GM18951 (cell line): ENCODE measurements around the gene RMRP.
A peak's percentile ranks its signal among the peaks of the same experiment; 100 is the strongest.

Experiments
- POLR2A ChIP-seq: IDR thresholded peaks from 4 replicates; pipeline ENCODE4 v1.6.1; 2011; ENCODE audit warnings: mild to moderate bottlenecking; ENCODE audit not compliant: insufficient read length, insufficient read depth; ENCODE audit errors: extremely low read depth
- in situ Hi-C: fragments of 300-500 bp; cut with MboI; formaldehyde crosslinking; loops from one replicate; pipeline ENCODE4 v1.12.0; 2022; ENCODE audit warnings: low sequenced_read_pairs, mixed read lengths, inconsistent platforms; ENCODE audit not compliant: unreplicated experiment

RMRP gene

DNA sequence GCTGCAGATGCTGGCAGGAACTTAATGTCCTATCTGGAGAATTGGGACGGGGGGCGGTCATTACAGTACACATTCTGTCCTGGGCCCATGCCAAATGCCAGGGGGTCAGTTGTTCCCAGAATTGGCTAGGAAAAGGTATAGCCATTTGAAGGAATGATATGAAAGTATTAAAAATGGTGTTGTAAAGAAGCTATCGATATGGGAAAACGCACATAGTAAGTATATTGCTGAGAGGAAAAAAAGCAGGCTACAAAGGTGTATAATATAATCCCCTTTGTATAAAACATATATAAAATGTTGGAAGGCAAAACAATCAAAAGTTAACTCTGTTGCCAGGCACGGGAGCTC lies 7.6 kb upstream of the RMRP start:
- in situ Hi-C loops: no loop called here
- no peak for TF ChIP-seq POLR2A

DNA sequence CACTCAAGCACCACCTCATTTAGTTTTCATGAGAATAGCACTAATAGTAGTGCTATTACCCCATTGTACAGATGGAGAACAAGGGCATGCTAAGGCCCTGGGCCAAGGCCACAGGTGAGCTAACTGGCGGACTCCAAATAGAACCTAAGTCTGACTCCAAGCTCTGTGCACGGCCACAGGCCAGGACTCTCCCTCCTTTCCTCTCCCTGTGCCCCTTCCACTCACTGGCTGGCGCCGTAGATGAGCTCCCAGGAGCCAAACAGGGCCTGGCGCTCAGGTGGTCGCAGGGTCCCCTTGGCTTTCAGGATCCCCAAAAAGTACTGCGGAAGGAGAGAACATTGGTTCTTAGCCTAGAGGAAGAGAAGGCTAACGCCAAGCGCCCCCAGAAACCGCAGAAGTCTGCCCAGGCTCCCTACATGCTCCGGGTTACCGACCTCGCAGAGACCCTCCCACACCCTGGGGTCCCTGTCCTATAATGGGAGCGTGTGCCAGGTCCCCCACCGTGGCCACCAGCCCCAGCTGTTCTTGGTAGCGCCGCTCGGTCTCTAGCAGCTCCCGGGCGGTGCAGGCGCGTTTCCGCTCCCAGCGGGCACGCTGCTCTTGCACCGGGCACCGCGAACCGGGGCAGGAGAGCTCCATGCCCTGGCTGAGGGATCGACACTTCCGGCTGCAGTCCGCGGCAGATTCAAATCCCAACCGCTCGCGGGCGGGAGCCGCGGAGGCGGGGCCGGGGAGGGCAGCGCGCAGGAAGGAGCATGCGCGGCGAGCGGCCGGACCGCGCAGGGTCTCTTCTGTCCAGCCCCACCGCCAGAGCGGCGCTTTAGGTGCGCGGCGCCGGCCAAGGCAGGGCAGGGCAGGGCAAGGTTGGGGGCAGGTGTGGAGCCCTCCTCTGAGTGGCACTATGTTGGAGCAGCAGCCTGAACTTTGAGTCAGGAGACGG lies 7.0 kb upstream of the RMRP start, which contains the start of gene ARHGEF39:
ARHGEF39 (minus strand) TSS at position 665 of the 940 bp plus-strand sequence; CDS start at position 639, 26 bp downstream.
- in situ Hi-C loops: no loop called here

DNA sequence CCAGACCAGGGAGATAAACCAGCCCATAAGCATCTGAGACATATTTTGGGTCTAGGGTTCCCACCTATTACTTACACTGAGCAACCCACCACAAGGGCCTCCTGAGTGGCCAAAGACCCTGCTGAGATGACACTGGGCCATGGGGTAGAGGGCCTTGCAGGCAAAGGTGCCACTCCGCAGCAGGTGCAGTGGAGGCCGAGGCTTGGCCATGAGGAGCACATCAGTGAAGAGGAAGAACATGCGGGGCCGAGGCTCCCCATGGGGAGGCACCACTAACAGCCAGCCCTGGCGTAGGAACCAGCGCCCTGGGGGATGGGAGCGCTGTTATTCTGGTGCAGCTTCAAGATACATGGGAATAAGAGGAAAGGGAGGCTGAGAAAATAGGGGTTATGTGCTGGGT lies 4.6 kb upstream of the RMRP start:
- TF ChIP-seq POLR2A: no peak
- in situ Hi-C loops: no loop called here

More for the DNA sequence above, 7.0 kb upstream of the RMRP start, which contains the start of gene ARHGEF39:
- TF ChIP-seq POLR2A: peak; percentile 82

DNA sequence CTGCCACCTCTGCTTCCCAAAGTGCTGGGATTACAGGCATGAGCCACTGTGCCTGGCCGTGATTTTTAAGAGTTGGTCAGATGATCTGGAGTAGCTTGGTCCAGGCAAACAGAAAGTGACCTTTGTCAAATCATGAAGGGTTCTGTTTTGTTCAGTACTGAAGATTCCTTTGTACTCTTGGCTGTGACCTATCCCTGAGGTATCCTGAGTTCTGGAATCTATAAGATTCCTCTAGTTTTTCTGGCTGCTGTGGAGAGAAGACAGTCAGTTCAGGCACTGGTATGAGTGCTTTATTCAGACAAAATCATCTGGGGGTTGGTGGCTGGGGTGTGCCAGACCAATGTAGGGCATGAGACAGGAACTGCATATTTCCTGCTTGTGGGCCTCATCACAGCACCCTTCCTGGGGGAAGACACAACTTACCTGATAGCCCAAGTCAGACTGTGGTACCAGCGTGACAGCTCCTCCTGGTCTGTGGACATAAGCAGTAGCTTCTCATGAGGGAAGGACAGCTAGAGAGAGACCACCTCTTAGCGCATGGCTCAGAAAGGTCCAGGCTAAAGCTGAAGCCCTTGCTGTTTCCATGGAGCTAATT lies 4.0 kb upstream of the RMRP start:
- TF ChIP-seq POLR2A: no peak
- in situ Hi-C loops: no loop called here

DNA sequence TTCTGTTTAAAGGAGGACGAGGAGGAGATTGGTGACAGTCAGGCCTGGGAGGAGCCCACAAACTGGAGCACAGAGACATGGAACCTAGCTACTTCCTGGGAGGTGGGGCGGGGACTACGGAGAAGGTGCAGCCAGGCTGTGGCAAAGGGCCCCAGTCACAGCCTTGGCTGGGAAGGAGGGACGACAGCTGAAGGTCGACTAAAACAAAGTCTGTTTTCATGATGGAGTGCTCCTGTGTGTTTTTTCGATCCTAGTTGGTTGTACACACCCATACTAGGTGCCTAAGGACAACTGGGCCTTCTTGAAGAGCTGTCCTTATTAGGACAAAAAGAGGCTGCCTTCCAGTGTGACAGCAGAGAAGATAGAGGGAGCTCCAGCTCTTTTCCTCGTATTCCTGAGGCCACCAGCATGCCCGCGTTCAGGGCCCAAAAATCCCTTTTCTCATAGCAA lies 3.2 kb upstream of the RMRP start:
- in situ Hi-C loops: no loop called here
- no peak for TF ChIP-seq POLR2A

DNA sequence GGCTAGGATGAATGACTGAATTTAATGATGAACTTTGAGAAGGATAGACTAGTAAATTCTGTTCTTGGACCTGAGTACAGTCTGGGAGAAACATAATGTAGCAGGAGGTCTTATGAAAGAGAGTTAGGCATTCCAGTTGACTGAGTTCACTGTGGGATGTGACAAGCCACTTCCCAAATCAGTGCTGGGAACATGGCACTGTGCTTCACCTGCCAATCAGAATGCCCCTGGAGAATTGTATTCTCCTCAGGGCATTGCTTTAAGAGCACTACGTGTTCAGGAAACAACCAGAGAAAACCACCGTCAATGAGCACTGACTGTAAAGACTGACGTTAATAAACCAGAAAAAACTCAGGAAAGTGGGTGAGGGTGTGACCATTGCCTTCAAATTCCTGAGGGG lies 1.5 kb upstream of the RMRP start:
- in situ Hi-C loops: no loop called here
- TF ChIP-seq POLR2A: no peak

DNA sequence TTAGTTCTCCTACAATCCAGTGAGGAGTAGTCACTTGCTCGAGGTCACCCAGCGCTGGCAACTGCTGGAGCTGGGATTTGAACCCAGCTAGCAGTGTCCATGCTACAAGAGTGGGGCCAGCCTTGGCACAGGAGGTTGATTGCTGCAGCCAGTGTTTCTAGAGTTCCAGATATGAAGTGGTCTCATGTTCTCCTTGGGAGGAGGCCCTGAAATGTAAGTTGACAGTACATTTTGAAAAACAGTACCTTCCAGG lies 1.1 kb upstream of the RMRP start:
- TF ChIP-seq POLR2A: no peak
- in situ Hi-C loops: no loop called here

DNA sequence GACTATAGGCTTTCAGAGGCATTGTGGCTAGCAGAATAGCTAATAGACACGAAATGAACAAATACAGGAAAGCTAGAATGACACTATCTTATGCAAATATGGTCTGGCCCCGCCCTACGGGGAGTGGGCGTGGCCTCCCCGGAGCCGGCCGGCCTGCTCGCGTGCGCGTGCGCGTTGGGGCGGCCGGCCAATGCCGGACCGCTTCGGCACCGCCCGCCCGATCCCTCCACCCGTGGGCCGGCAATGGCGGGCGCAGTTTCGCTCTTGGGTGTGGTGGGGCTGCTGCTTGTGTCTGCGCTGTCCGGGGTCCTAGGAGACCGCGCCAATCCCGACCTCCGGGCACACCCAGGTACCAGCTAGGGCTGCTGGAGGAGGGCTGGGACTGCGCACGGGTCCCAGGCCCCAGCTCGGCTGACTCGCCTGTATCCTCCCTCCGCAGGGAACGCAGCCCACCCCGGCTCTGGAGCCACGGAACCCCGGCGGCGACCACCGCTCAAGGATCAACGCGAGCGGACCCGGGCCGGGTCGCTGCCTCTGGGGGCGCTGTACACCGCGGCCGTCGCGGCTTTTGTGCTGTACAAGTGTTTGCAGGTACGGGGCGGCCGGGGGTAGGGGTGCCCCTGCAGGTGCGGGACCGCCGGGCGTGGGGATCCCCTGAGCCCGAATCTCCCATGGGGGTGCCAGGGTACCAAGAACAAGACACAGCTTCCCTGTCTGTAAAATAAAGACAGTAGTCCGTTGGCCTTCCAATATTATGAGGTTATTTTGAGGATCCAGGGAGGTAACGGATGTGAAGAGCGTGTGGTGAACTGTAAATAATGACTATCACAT lies 533 bp upstream of the RMRP start, which contains the start of gene CCDC107:
CCDC107 (plus strand) TSS at position 156 of the 831 bp plus-strand sequence; CDS start at position 244, 88 bp downstream.
- in situ Hi-C loops: no loop called here

DNA sequence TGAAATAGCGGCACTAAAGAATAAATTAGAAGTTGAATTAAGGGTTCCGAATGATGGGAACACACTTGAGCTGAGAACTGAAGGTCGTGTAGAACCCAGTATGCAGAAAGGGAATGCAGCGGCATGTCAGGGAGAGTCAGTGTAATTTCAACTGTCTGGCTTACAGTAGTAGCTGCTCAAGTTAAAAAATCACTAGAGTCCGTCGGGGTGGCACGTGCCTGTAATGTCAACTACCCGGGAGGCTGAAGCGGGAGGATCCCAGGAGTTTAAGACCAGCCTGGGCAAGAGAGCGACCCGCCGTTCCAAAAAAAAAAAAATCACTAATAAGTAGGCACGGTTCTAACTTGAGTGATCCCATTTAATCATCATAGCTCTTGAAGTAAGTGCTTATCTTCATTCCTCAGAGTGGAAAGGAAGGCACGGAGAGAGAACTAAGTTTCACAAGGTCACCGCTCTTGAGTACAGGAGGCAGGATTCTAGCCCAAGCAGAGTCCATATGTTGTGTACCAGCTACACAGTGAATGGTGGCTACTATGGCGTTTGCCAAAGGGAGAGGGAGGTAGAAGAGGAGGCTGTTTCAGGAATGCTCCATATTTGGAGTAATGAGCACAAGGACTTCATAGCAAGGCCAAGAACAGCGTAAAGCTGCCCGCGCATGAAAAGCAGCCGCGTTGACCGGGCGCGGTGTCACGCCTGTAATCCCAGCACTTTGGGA lies 831 bp downstream of the RMRP start:
- in situ Hi-C loops: no loop called here
- no peak for TF ChIP-seq POLR2A

More for the DNA sequence above, 533 bp upstream of the RMRP start, which contains the start of gene CCDC107:
- TF ChIP-seq POLR2A: peak; percentile 94

DNA sequence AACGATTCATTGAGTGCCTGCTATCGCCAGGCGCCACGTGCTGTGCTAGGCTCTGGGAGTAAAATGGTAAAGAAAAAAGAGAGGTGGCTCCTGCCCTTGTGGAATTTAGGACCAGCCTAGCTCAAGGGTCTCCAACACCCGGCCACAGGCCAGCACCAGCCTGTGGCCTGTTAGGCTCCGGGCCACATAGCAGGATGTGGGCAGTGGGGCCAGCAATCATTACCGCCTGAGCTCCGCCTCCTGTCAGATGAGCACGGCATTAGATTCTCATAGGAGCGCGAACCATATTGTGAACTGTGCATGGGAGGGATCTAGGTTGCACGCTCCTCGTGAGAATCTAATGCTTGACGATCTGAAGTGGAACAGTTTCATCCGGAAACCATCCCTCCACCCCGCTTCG lies 1.5 kb downstream of the RMRP start:
- TF ChIP-seq POLR2A: no peak
- in situ Hi-C loops: no loop called here

DNA sequence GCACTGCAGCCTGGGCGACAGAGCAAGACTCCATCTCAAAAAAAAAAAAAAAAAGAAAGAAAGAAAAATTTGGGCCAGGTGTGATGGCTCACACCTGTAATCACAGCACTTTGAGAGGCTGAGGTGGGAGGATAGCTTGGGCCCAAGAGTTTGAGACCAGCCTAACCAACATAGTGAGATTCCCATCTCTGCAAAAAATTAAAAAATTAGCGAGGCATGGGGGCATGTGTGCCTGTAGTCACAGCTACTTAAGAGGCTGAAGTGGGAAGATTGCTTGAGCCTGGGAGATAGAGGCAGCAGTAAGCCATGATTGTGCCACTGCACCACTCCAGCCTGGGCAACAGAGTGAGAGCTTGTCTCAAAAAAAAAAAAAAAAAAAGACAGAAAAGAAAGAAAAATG lies 4.2 kb downstream of the RMRP start:
- in situ Hi-C loops: no loop called here

DNA sequence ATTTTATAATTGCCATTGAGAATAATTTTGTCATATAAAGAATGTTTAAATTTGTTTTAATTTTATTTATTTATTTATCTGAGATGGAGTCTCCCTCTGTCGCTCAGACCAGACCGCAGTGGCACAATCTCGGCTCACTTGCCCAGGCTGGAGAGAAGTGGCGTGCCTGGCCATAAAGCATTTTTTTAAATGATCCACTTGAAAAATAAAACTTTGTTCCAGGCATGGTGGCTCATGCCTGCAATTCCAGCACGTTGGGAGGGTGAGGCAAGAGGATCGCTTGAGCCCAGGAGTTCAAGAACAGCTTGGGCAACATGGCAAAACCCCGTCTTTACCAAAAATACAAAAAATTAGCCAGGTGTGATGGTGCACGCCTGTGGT lies 5.0 kb downstream of the RMRP start:
- in situ Hi-C loops: no loop called here
- no peak for TF ChIP-seq POLR2A

More for the DNA sequence above, 4.2 kb downstream of the RMRP start:
- TF ChIP-seq POLR2A: no peak
